Measurements from ENCODE around the gene CYP46A1.

CYP46A1 gene

DNA sequence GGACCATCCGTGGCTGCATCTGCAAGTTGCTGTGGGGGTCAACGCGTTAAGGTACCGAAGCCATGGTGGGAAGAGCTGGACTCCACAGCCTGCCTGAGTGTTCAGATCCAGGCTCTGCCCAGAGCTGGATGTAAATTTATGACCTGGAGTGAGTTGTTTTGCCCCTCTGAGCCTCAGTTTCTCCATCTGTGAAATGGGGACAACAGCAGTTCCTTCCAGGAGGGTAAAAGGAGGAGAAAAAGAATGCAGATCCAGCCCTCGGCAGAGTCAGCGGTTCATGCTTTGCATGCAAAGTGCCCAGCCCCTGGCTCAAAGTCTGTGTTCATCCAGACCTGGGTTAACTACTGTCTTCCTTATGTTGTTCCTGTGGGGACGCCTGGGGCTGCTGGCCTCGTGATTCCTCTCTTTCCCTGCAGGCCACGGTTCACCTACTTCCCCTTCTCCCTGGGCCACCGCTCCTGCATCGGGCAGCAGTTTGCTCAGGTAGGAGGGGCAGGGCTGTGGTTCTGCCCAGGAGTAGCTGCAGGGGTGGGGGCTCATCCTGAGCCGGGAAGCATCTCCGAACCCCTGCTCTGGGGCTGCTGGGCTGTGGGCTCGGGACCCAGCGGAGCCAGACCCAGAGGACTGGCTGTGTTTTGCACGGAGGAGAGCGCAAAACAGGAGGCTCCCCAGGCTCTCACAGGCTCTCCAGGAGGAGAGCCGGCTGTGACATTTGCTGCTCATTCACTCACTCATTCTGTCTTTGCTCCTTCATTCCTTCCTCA, 41.9 kb downstream of the CYP46A1 start:
- intact Hi-C loops (cut with DNase I), result no loop called here
- DNase-seq, result peak in 3 of 10 donors; percentile 5 to 67 (median 43)

- intact Hi-C loops (cut with DNase I), result no loop called here
- DNase-seq, result peak in 4 of 10 donors; percentile 6 to 75 (median 14)
Observed at GRCh38 chr14:99726538-99727095, 42.5 kb downstream of the CYP46A1 start.

DNA sequence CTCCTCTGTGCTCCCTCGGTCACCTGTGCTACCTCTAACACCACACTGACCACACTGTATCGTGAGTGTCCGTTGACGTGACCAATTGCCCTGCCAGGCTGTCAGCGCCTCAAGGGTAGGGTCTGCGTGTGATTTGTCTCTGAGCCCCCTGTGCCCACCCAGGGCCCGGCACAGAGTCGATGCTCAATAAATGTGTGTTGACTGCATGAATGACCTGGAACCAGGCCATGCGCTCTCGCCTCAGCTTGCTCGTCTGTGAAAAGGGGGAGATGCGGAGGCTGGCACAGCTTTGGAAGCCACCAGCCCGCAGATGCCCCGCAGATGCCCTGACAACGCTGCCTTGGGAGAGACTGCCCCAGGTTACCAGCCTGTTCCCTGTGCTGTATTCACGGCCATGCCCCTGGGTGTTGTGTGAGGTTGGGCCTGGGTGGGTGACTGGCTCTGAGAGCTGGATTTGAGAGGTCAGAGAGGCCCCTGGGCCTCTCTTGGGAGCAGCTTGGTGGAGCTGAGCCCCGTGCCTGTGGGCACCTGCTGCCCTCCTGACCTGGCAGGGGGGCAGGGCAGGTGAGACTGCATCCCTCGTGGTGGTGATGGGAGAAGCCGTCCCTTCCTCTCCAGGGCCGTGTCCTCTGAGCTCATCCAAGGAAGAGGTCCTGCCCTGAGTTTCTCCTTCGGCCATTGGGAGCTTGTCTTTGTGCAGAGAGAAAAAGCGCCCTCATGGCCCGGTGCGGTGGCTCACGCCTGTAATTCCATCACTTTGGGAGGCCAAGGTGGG, 43.2 kb downstream of the CYP46A1 start:
- DNase-seq, result peak in 5 of 10 donors; percentile 5 to 72 (median 24)
- intact Hi-C loops (cut with DNase I), result no loop called here

GRCh38 chr14:99728231-99728920, 44.3 kb downstream of the CYP46A1 start:
- intact Hi-C loops (cut with DNase I), result no loop called here

DNA sequence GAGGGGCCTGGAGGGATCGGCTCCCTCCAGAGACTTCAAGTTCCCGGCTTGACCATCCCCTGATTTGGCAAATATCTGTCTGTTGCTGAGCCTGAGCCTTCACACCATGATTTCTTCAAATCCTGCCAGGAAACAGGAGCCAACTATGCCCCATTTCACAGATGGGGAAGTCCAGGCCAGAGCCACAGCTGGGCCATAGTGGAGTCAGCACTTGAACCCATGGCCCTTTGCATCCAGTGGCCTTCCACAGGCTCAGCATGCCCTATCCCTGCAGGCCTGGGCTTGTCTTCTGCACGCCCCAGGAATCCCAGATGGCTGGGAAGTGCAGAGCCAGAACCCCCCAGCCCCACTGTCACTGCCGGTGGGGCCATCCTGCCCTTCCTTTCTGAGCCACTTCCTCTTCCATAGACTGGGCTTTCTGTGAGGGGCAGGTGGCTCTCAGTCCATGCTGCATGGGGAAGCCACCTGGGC, 44.9 kb downstream of the CYP46A1 start:
- intact Hi-C loops (cut with DNase I), result no loop called here
- peak in 5 of 10 donors; percentile 2 to 77 (median 4) for DNase-seq

More at GRCh38 chr14:99728231-99728920, 44.3 kb downstream of the CYP46A1 start:
- peak in 6 of 10 donors; percentile 6 to 81 (median 15) for DNase-seq

- intact Hi-C loops (cut with DNase I), result loop anchor here (1.0 kb wide), 1 partner anchor 155 kb away; no protein-coding TSS in a partner anchor
- DNase-seq, result peak; percentile 58 to 95 (median 78)
Observed at GRCh38 chr14:99729991-99730875, 46.1 kb downstream of the CYP46A1 start.

GRCh38 chr14:99730876-99731546, 46.9 kb downstream of the CYP46A1 start:
- peak in 7 of 10 donors; percentile 7 to 84 (median 19) for DNase-seq
- intact Hi-C loops (cut with DNase I), result loop anchor here (1.0 kb wide), 1 partner anchor 154 kb away; no protein-coding TSS in a partner anchor

- intact Hi-C loops (cut with DNase I), result no loop called here
- DNase-seq, result peak in 8 of 10 donors; percentile 8 to 85 (median 24)
Observed at GRCh38 chr14:99731547-99732435, 47.7 kb downstream of the CYP46A1 start.

DNA sequence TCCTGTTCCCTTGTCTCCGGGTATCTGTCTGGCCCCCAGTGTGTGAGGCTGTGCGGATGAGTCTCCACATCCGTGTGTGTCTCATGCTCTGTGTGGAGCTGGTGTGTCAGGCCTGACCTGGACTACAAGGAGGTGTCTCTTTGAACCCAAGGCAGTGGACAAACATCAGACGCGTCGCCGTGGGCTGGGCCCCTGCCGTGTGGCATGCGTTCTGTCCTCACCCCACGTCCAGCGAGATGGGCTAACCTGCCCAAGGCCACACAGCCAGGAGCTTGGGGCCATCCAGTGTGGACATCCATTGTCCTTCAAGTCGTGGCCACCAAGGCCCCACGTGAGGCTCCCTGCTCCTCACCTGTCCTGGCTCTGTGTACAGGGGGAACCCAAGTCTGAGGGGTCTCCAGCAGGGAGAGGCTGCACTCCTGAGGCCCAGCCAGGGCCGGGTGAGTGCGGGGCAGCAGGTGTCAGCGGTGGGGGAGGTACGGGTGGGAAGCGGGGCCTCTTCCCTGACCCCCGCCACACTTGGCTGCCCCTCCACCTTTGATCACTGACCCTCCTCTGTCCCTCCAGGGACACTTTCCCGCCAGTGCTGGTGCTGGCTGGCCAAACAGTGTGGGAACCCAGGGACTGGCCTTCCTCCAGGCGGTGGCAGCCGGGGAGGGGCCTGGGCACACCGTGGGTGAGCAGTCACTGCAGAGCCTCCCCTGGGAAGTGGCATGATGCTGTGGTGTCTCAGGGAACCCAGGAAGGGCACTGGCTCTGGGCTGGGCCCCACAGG, 48.5 kb downstream of the CYP46A1 start:
- intact Hi-C loops (cut with DNase I), result no loop called here

GRCh38 chr14:99733211-99733539, 49.1 kb downstream of the CYP46A1 start:
- DNase-seq, result peak in 2 of 10 donors; percentile 1 to 12
- intact Hi-C loops (cut with DNase I), result no loop called here

More for the DNA sequence above, 48.5 kb downstream of the CYP46A1 start:
- DNase-seq, result peak in 8 of 10 donors; percentile 6 to 77 (median 17)

GRCh38 chr14:99733540-99734405, 49.7 kb downstream of the CYP46A1 start:
- intact Hi-C loops (cut with DNase I), result no loop called here
- DNase-seq, result peak in 9 of 10 donors; percentile 13 to 78 (median 33)

DNA sequence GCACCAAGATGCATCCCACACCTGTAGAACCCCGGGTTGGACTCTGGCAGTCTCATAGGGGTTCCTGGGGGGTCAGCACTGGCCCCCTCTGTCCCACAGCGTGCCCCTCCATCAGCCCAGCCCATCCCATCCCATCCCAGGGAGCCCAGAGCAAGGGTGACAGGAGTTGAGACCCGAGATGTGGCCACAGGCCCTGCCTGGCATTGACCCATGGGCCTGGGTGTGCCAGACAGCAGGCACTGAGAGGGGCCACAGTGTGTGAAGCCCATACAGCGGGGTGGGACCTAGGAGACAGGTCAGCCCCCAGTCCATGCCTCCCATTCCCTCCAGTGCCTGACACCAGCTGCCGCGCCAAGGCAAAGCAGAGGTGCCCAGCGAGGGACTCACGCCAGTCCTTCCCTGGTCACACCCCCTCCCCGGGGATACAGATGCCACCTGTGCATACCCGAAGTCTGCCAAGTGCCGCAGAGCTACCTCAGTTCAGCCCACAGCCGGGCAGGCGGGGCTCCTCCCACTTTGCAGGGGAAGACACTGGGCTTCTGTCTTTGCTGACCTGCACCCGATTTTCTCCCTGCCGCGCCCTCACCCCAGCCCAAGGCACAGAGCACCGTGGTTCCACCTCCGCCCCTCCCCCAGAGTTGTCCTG, 50.4 kb downstream of the CYP46A1 start:
- peak in 7 of 10 donors; percentile 9 to 83 (median 26) for DNase-seq

GRCh38 chr14:99735189-99736135, 51.4 kb downstream of the CYP46A1 start:
- intact Hi-C loops (cut with DNase I), result loop anchor here (5.0 kb wide), 1 partner anchor 57 kb away; the partner anchor contains the start of gene EML1
- DNase-seq, result peak in 6 of 10 donors; percentile 3 to 70 (median 42)

More for the DNA sequence above, 50.4 kb downstream of the CYP46A1 start:
- intact Hi-C loops (cut with DNase I), result loop anchor here (5.0 kb wide), 1 partner anchor 58 kb away; the partner anchor contains the start of gene EML1
